HG02798 (cell line): ENCODE data around the gene ANO7.

Source experiments
- ATAC-seq: cut with Tn5 transposase; IDR thresholded peaks from one replicate; pipeline ENCODE4 v1.9.1; 2021; ENCODE audit warnings: mild to moderate bottlenecking; ENCODE audit not compliant: unreplicated experiment, poor library complexity

Gene ANO7

DNA sequence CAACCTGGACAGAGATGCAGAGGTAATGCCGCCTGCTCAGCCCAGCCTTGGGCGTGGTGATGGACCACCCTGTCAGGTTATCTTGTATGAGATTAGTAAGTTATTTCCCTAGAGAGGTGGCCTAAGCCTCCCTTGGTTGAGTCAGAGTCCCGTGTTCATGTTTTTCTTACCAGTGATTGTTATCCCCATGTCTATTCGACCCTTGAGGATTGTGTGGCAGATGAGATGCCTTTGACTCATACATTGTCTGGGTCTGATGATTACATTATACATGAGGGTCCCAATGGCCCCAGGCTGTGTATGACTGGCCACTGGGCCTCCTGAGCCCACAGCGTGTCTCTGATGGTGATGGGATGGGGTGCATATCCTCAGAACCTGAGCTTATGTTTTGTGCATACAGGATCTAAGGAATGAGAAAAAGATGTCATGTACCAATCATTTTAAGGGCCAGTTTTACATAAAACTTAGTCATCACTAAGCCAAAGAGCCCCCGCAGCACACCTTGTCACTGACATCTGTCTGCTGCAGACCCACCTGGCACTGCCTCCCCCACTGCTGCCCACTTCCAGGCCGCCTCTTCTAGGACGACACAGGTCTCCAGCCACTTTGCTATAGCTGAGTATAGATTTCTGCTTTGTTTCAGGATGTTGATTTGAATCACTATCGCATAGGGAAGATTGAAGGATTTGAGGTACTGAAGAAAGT lies 30.5 kb upstream of the ANO7 start:
- ATAC-seq, result no peak

DNA sequence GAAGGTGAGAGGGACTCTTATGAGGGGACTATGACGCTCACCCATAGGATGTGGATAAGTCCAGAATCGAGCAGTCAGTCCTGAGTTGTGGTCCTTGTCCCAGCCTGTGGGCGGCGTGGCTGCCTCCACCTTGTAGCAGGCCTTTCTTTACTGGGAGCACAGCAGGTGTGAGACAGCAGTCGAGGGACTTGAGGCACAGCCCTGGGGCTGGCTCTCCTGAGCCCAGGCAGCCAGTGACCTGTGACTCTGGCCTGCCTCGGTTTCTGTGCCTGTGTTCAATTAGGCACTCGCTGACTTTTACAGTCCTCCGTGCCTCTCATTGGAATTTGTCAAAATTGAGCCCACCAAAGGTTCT lies 30.0 kb upstream of the ANO7 start:
- ATAC-seq, result no peak

DNA sequence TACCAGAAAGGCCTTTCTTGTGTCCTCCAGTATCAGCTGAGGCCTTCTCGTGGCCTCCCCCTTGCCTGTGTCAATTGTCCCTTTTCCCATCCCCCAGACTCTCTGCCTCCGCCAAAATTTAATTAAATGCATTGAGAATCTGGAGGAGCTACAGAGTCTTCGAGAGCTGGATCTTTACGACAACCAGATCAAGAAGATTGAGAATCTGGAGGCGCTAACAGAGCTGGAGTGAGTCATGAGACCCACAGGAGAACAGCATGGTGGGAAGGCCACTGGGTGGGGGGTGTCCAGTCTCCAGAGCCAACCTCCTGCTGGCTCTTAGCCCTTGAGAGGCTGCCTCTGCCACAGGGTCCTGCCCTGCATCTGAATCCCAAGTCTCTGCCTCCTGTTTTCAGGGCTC lies 29.4 kb upstream of the ANO7 start:
- ATAC-seq, result no peak

DNA sequence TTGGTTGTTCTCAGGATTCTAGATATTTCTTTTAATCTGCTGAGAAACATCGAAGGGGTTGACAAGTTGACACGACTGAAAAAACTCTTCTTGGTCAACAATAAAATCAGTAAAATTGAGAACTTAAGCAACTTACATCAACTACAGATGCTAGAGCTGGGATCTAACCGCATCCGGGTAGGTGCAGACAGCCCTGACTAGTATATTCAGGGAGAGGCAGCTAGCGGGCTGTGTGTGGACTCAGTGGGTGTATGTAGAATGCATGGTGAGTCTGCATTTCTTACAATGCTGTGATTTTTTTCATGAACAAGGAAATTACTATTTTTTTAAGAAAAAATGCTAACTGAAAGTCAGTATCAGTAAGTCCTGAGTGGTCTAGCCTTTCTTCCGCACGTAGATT lies 28.2 kb upstream of the ANO7 start:
- ATAC-seq, result no peak

DNA sequence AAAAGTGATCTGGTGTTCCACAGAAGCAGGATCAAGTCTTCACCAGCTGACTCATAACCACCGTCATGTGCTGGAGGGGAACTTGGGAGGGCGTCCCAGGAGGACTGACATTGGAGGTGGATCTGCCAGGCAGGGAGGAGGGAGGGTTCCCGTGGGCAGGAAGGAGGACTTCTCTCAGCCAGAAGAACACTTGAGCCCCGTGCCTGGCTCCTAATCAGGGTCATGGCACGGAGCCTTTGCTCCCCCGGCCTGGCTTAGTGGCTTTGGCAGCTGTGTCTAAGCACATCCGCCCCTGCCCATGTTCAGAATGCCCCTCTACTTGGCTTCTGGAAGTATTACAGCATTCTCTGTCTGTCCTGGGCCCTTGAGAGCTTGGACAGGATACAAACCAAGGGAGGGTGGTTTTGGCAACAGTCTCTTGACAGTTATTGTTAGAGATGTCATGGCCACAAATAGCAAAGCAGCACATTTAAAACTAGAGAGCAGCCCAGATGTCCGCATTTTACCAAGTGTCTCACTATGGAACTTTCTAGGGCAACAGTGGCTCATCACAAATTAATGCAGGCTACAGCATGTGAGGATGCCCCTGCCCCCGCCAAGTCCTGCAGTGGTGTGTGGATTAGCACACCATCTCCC lies 26.7 kb upstream of the ANO7 start:
- ATAC-seq, result no peak

DNA sequence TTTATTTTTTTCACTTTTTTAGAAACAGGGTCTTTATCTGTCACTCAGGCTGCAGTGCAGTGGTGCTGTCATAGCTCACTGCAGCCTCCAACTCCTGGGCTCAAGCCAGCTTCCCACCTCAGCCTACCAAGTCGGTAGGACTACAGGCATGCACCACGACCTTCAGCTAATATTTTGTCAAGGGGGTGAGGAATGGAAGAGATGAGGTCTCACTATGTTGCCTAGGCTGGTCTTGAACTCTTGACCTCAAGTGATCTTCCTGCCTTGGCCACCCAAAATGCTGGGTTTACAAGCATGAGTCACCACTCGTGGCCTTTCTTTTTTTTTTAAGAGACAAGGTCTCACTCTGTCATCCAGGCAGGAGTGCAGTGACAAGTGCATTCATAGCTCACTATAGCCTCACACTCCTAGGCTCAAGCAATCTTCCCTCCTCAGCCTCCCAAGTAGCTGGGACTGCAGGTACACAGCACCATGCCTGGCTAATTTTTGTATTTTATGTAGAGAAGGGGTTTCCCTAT lies 24.8 kb upstream of the ANO7 start:
- no peak for ATAC-seq

DNA sequence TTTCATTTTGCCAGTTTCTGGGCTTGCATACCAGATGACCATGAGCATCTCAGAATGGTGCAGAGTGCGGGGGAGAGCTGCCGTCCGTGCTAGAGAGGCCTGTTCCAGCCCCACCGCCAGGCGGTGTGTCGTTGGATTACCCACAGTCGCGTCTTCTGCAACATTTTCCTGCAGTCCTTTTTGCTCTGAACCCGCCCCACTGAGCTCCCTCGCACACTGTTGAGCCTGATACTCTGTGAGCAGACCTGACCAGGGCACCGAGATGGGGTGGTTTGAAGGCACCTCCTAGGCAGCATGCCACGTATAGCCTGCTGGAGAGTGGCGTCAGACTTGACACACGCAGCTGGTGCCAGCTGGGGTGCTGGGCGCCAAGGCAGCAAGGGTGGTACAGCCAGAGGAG lies 20.1 kb upstream of the ANO7 start:
- no peak for ATAC-seq

DNA sequence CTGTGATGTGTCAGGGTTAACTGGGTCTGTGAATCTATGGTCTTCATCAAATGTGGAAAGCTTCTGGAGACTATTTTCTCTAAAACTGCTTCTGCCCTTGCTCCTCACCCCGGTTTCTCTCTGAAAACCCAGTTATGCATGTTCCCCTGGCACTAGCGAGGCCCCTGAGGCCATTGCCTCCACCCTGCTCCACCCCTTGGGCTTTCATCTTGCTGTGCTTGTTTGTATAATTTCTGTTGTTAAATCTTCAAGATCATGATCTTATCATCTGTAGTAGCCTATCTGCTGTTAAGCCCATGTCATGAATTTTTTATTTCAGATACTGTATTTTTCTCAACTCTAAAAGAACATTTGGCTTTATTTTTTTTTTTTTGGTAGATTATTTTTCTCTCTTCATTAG lies 14.9 kb upstream of the ANO7 start:
- ATAC-seq, result no peak

DNA sequence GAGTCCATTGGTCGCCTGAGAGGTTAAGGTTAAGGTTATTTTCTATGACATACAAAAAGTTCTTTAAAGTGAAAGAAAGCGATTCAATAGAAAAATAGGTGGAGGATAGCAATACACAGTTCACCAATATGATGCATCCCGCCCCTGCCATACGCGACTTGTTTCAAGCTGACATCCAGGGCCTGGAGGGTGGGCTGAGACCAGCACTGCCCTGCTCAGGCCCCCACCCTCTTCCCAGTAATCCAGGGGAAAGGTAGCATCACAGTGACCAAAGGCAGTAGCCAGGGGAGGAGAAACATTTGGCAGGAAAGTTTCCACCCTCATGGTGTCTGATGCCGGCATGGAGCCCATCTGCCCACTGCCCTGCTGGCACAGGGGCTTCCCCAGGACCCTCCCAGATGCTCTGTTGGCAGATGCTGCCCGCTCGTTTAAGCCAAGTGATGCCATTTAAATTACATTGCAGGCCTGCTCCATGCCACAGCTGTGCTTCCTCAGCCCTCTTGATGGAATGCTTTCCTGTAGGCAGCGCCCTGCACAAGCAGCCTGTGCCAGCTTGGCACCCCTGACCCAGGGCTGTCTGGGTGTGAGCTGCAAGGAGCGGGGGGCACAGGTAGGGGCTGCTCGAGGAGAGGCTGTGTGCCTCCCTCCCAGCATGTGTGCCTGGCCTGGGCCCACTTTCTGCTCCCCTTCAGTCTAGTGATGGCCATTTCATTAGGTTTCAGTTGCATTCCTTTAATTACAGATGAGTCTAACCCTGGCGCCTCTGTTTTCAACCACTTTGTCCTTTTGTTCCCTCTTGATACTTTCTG lies 10.7 kb upstream of the ANO7 start:
- ATAC-seq, result no peak

DNA sequence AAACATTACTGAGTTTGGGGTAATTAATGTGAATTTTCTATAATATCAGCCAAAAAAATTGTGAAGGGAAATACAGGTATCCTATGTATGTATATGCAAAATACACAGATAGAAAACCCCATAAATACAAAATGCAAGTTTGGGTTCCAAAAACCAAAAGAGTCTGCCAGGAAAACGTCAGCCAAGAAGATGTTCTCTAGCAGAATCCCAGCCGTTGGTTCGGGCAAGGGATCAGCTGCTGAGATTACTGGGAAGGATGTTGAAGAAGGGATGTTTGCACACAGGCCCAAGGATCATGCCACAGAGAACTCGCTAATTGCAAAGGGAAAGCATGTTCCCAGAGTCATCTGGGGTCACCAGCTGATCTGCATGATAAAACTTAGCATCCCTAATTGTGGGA lies 9.5 kb upstream of the ANO7 start:
- ATAC-seq, result no peak

DNA sequence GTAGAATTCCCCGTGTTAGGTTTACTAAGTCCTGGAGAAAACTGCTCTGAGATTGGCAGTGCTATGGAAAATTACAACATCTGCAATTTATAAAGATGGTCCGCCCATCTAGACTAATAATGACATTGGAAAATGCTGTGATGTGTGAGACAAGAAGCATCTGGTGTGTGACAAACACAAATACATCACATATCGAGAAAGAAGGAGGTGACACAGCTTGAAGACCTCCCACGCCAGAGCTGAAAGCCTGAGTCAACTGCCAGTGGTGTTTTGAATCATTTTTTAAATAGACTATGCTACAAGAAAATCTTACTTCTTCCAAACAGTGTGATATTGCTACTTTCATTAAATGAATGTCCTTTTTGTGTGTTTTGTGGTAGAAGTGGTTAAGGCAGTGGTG lies 8.6 kb upstream of the ANO7 start:
- ATAC-seq, result no peak

DNA sequence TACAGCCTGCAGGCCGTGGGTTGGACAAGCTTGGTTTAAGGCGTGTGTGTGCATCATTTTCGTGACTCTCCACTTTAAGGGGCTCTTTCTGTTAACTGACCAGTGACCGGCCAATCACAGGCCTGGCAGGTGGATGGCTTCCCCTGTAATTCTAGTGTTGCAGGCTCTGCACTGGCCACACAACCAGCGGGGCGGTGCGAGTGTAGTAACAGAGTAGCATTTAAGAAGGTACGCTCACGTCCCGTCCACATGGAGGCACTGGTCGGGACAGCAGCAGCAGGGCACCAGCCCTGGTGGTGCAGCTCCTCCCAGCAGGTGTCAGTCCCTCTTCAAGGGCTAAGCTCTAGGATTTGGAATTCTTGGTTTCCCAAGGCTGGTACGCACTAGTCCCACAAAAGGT lies 8.0 kb upstream of the ANO7 start:
- ATAC-seq, result no peak

DNA sequence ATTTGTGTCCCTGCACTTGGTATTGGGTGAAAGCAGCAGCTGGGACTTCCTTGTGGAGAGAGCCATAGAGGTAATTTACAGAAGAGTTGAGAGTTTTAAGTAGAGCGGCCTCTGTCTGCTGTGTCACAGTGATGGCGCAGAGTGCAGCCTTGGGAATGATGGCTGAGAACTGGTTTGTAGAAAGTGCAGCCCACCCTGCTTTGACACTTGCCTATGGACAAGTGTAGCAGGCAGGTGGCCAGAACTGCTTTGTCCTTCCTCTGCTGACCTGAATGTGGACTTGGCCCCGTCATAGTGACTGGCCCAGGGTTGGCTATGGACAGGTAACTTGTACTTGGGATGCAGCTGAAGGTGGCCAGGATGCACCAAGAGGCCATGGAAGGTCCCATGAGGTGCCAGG lies 6.4 kb upstream of the ANO7 start:
- no peak for ATAC-seq

DNA sequence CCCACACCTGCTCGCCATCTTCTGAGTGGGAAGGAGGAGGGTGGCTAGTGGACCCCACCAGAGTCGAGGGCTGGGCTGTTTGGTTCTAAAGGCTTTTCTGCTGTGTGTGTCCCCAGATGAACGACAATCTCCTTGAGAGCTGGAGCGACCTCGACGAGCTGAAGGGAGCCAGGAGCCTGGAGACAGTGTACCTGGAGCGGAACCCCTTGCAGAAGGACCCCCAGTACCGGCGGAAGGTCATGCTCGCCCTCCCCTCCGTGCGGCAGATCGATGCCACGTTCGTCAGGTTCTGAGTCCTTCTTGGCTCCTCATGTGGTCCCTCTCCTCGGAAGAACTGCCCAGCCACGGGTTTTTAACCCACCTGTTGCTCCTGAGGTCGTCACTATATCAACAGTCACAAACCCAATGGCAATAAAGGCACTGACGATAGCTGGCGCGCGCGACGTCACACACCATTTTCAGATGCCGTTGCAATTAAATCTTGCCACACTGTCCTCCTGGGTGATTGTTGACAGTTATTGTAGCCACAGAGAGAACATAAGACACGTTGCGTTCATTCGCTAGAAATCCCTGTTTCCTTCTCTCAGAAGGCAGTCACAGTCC lies 5.8 kb upstream of the ANO7 start:
- no peak for ATAC-seq

DNA sequence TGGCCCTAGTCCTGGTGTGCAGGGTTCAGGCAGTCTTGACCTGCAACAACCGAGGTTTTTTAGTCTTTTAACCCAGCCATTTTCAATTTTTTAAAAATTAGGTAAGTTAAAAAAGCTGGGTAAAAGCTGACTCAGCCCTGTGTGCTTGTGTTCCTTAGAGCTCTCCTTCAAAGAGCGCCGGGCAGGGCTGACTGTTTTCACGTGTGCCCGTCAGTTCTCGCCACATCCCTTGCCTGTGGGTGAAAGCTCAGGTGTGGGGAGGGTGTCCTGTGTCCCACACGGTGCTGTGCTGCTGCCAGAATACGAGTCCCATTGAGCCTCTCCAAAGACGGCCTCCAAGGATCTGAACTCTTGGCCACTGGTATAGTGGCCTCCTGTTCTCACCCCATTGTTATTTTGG lies 5.3 kb upstream of the ANO7 start:
- ATAC-seq, result no peak

DNA sequence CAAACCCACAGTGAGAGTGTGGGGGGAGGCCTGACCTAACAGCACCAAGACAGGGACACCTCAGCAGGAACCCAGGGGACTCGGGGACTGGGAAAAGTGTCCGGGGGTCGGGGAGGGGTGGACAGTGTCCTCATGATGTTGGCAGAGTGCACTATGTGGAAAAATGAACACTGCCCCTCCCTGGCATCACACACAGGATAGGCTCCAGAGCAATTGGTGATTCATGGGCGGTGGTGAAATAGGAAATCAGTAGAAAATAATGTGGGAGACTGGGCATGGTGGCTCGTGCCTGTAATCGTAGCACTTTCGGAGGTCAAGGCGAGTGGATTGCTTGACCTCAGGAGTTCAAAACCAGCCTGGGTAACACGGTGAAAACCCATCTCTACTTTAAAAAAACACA lies 3.6 kb upstream of the ANO7 start:
- ATAC-seq, result no peak

DNA sequence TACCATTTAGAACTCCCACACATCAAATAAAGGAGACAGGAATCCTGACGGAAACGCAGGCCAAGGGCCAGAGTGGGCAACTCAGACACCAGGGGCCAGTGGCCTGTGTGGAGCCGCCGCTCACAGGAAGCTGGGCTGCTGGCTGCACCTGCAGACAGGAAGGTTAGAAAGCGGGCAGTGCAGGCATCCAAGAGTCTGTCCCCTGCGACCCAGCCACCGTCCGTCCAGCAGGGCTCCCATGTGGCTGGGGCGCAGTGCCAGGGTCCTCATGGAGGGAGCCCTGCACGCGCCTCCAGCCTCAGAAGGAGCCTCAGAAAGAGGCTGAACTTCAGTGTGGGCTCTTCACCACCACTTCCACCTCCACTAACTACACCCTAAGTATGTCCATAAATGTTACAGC lies 2.5 kb upstream of the ANO7 start:
- ATAC-seq, result no peak

DNA sequence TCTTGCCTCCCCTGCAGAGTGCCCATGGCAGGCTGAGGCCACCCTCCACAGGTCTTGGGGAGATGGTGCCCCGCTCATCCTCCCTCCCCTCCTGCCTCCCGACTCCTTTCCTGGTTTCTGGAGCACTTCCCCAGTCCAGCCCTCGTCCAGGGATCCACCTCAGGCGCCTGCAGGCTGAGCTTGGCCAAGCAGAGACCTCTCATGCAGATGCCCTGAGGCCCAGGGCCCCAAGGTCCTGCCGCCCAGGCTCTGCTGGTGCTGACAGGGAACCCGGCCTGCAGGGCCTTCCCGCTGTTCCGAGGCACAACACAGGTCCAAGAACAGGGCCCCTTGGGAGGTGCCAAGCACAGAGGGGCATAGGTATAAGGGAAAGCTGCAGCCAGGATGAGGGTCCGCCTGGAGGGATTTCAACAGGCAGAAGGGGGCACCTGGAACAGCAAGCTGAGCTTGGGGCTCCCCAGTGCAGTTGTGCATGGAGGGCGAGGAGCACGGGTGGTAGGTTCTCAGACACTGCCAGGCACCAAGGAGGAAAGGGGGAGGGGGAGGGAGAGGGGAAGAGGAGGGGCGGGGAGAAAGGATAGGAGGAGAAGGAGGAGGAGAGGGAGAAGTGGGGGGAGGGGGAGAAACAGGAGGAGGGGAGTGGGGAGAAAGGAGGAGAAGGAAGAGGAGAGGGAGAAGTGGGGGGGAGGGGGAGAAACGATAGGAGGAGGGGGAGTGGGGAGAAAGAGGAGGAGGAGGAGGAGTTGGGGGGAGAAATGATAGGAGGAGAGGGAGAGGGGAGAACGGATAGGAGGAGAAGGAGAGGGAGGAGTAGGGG lies 1.2 kb upstream of the ANO7 start:
- ATAC-seq, result no peak

DNA sequence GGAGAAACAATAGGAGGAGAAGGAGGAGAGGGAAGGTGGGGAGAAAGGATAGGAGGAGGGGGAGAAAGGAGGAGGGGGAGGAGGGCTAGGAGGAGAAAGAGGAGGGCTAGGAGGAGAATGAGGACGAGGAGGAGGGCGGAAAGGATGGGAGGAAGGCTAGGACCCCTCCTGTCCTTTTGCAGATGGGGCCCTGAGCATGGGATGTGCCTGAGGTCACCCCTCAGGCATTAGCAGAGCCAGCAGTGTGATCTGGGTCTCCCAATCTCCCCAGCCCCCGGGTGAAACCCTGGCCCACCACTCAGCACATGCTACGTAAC lies 601 bp upstream of the ANO7 start:
- ATAC-seq, result no peak

DNA sequence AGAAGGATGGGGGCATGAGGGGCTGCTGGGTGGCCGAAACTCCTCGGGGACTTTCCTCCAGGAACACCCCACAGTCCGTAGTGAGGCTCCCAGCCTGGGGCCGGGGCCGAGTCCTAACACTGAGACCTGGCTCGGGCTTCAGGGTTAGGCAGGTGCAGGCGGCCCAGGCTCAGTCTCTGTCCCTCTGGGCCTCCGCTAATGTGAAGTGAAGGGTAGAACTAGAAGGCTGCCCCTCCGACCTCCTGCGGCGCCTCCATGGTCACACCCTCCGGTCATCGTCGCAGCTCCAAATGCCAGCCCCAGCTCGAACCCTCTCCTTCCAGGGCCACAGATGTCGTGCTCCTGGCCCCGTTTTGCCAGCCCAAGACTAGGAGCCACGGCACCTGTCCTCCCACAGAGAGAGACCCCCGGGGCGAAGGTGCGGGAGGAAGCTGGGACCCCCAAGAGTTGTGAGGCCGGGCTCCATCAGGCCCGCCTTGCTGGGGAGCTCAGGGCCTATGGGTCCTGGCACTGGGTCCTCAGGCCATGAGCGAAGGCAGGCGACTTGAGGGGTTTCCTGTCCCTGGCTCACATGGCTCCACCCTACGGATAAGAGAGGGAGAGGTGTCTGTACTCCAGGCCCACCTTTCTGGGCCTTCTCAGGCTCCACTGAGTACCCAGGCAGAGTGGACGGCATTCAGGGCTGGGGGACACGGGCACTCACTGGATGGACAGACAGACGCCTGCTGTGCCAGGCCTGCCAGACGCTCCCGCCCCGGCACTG lies 797 bp downstream of the ANO7 start:
- no peak for ATAC-seq
